ENCODE results near the gene SLC1A1.

Gene SLC1A1

GRCh38 chr9:4579001-4579400, 88.7 kb downstream of the SLC1A1 start:
- H3K27ac ChIP-seq (ENCODE audit: low read length, poor library complexity, severe bottlenecking) = no peak overlapping the region
- H3K79me1 ChIP-seq (replicated peaks; ENCODE audit: low read length, poor library complexity, severe bottlenecking) = no peaks in the 10 kb centered on the region
- WGBS = 100% methylated on average over 2 of the region's 2 CpGs
- no peaks in the 10 kb centered on the region for H3K9me3 ChIP-seq (ENCODE audit: control insufficient read depth, low read length)
- peak overlapping the region; percentile 51 for H3K9ac ChIP-seq (ENCODE audit: low read length)
- no peak overlapping the region for H2AFZ ChIP-seq (ENCODE audit: low read depth, low read length)
- H3K4ac ChIP-seq (ENCODE audit: low read depth in 1 of 2, low read length in 2 of 2) = no peak overlapping the region
- H3K4me1 ChIP-seq (ENCODE audit: control insufficient read depth, insufficient read depth, low read depth, low read length) = no peaks in the 10 kb centered on the region
- no peak for DNase-seq
- no peak overlapping the region for H4K8ac ChIP-seq (ENCODE audit: low read length)
- no peak overlapping the region for H2BK120ac ChIP-seq (ENCODE audit: low read depth, low read length)
- no peak overlapping the region for H3K18ac ChIP-seq (ENCODE audit: low read depth in 1 of 2, low read length in 2 of 2)
- H3K23ac ChIP-seq (ENCODE audit: low read length in 2 of 2) = no peak overlapping the region
- no peak overlapping the region for H2BK5ac ChIP-seq (ENCODE audit: low read depth, low read length, poor library complexity, severe bottlenecking)
- no peak overlapping the region for H3K14ac ChIP-seq (ENCODE audit: low read length in 2 of 2)
- no peaks in the 10 kb centered on the region for H3K27me3 ChIP-seq (ENCODE audit: control insufficient read depth in 1 of 2, insufficient read depth in 1 of 2, low read length in 2 of 2)
- no peak overlapping the region for H2AK5ac ChIP-seq (ENCODE audit: low read length, severe bottlenecking)
- H3K4me2 ChIP-seq (ENCODE audit: low read length, poor library complexity, severe bottlenecking) = no peak overlapping the region
- H4K91ac ChIP-seq (ENCODE audit: low read length) = no peak overlapping the region
- no peak overlapping the region for H2BK12ac ChIP-seq (ENCODE audit: low read length in 2 of 2)
- no peak overlapping the region for H2BK15ac ChIP-seq (ENCODE audit: low read depth, poor library complexity, severe bottlenecking)
- peaks cover 37 to 79% of the 10 kb centered on the region in 2 experiments for H3K36me3 ChIP-seq (ENCODE audit: control insufficient read depth in 1 of 2, insufficient read depth in 2 of 2, low read depth in 1 of 2, low read length in 2 of 2)
- H3K4me3 ChIP-seq (ENCODE audit: insufficient read depth in 1 of 2, low read depth in 1 of 2, low read length in 2 of 2) = no peak overlapping the region

GRCh38 chr9:4581035-4581760, 90.9 kb downstream of the SLC1A1 start:
- no peak overlapping the region for H3K23ac ChIP-seq (ENCODE audit: low read length in 2 of 2)
- H3K4me3 ChIP-seq (ENCODE audit: insufficient read depth in 1 of 2, low read depth in 1 of 2, low read length in 2 of 2) = no peak overlapping the region
- H2BK120ac ChIP-seq (ENCODE audit: low read depth, low read length) = no peak overlapping the region
- H4K8ac ChIP-seq (ENCODE audit: low read length) = no peak overlapping the region
- peak; percentile 39 for DNase-seq
- H3K4me1 ChIP-seq (ENCODE audit: control insufficient read depth, insufficient read depth, low read depth, low read length) = no peaks in the 10 kb centered on the region
- H4K91ac ChIP-seq (ENCODE audit: low read length) = no peak overlapping the region
- no peak overlapping the region for H2AK5ac ChIP-seq (ENCODE audit: low read length, severe bottlenecking)
- no peak overlapping the region for H3K14ac ChIP-seq (ENCODE audit: low read length in 2 of 2)
- H3K18ac ChIP-seq (ENCODE audit: low read depth in 1 of 2, low read length in 2 of 2) = no peak overlapping the region
- H3K27ac ChIP-seq (ENCODE audit: low read length, poor library complexity, severe bottlenecking) = no peak overlapping the region
- no peak overlapping the region for H3K4ac ChIP-seq (ENCODE audit: low read depth in 1 of 2, low read length in 2 of 2)
- no peak overlapping the region for H2AFZ ChIP-seq (ENCODE audit: low read depth, low read length)
- no peaks in the 10 kb centered on the region for H3K27me3 ChIP-seq (ENCODE audit: control insufficient read depth in 1 of 2, insufficient read depth in 1 of 2, low read length in 2 of 2)
- no peaks in the 10 kb centered on the region for H3K79me1 ChIP-seq (replicated peaks; ENCODE audit: low read length, poor library complexity, severe bottlenecking)
- H2BK5ac ChIP-seq (ENCODE audit: low read depth, low read length, poor library complexity, severe bottlenecking) = no peak overlapping the region
- H3K9me3 ChIP-seq (ENCODE audit: control insufficient read depth, low read length) = no peaks in the 10 kb centered on the region
- no peak overlapping the region for H3K4me2 ChIP-seq (ENCODE audit: low read length, poor library complexity, severe bottlenecking)
- whole genome bisulfite sequencing = 55% methylated on average over 1 of the region's 2 CpGs
- no peak overlapping the region for H3K9ac ChIP-seq (ENCODE audit: low read length)
- H2BK12ac ChIP-seq (ENCODE audit: low read length in 2 of 2) = no peak overlapping the region
- H2BK15ac ChIP-seq (ENCODE audit: low read depth, poor library complexity, severe bottlenecking) = no peak overlapping the region
- peaks cover 33 to 76% of the 10 kb centered on the region in 2 experiments for H3K36me3 ChIP-seq (ENCODE audit: control insufficient read depth in 1 of 2, insufficient read depth in 2 of 2, low read depth in 1 of 2, low read length in 2 of 2)

- Histone ChIP-seq H4K8ac (ENCODE audit: low read length) (no peak overlapping the region), H3K14ac (ENCODE audit: low read length in 2 of 2) (no peak overlapping the region), H3K36me3 (ENCODE audit: control insufficient read depth in 1 of 2, insufficient read depth in 2 of 2, low read depth in 1 of 2, low read length in 2 of 2) (peaks cover 25 to 76% of the 10 kb centered on the region in 2 experiments), H3K4me2 (ENCODE audit: low read length, poor library complexity, severe bottlenecking) (no peak overlapping the region), H3K4me1 (ENCODE audit: control insufficient read depth, insufficient read depth, low read depth, low read length) (no peaks in the 10 kb centered on the region), H4K91ac (ENCODE audit: low read length) (no peak overlapping the region), H3K23ac (ENCODE audit: low read length in 2 of 2) (no peak overlapping the region), H3K4me3 (ENCODE audit: insufficient read depth in 1 of 2, low read depth in 1 of 2, low read length in 2 of 2) (no peak overlapping the region), H2BK12ac (ENCODE audit: low read length in 2 of 2) (no peak overlapping the region), H3K79me1 (replicated peaks; ENCODE audit: low read length, poor library complexity, severe bottlenecking) (no peaks in the 10 kb centered on the region), H3K27me3 (ENCODE audit: control insufficient read depth in 1 of 2, insufficient read depth in 1 of 2, low read length in 2 of 2) (no peaks in the 10 kb centered on the region), H3K18ac (ENCODE audit: low read depth in 1 of 2, low read length in 2 of 2) (no peak overlapping the region), H2BK120ac (ENCODE audit: low read depth, low read length) (no peak overlapping the region), H3K27ac (ENCODE audit: low read length, poor library complexity, severe bottlenecking) (no peak overlapping the region), H2BK15ac (ENCODE audit: low read depth, poor library complexity, severe bottlenecking) (no peak overlapping the region), H3K9me3 (ENCODE audit: control insufficient read depth, low read length) (no peaks in the 10 kb centered on the region), H2BK5ac (ENCODE audit: low read depth, low read length, poor library complexity, severe bottlenecking) (no peak overlapping the region), H3K9ac (ENCODE audit: low read length) (no peak overlapping the region), H3K4ac (ENCODE audit: low read depth in 1 of 2, low read length in 2 of 2) (no peak overlapping the region), H2AK5ac (ENCODE audit: low read length, severe bottlenecking) (no peak overlapping the region), H2AFZ (ENCODE audit: low read depth, low read length) (no peak overlapping the region)
- 94% methylated on average over 1 of the region's 1 CpG for WGBS
- DNase-seq = no peak
Observed at GRCh38 chr9:4581861-4582565, 91.7 kb downstream of the SLC1A1 start.

GRCh38 chr9:4583001-4583400, 92.7 kb downstream of the SLC1A1 start:
- Histone ChIP-seq H3K27ac (ENCODE audit: low read length, poor library complexity, severe bottlenecking) (no peak overlapping the region), H3K4me2 (ENCODE audit: low read length, poor library complexity, severe bottlenecking) (no peak overlapping the region), H3K27me3 (ENCODE audit: control insufficient read depth in 1 of 2, insufficient read depth in 1 of 2, low read length in 2 of 2) (no peaks in the 10 kb centered on the region)

More at GRCh38 chr9:4583001-4583400, 92.7 kb downstream of the SLC1A1 start:
- no peaks in the 10 kb centered on the region for H3K4me1 ChIP-seq (ENCODE audit: control insufficient read depth, insufficient read depth, low read depth, low read length)
- 87% methylated on average over 12 of the region's 12 CpGs for WGBS
- no peaks in the 10 kb centered on the region for H3K9me3 ChIP-seq (ENCODE audit: control insufficient read depth, low read length)
- H2BK5ac ChIP-seq (ENCODE audit: low read depth, low read length, poor library complexity, severe bottlenecking) = no peak overlapping the region
- no peaks in the 10 kb centered on the region for H3K79me1 ChIP-seq (replicated peaks; ENCODE audit: low read length, poor library complexity, severe bottlenecking)
- no peak overlapping the region for H2AFZ ChIP-seq (ENCODE audit: low read depth, low read length)
- no peak overlapping the region for H4K8ac ChIP-seq (ENCODE audit: low read length)
- H3K4ac ChIP-seq (ENCODE audit: low read depth in 1 of 2, low read length in 2 of 2) = no peak overlapping the region
- H3K9ac ChIP-seq (ENCODE audit: low read length) = no peak overlapping the region
- no peak overlapping the region for H2BK15ac ChIP-seq (ENCODE audit: low read depth, poor library complexity, severe bottlenecking)
- H2BK120ac ChIP-seq (ENCODE audit: low read depth, low read length) = no peak overlapping the region
- H3K18ac ChIP-seq (ENCODE audit: low read depth in 1 of 2, low read length in 2 of 2) = no peak overlapping the region
- H3K4me3 ChIP-seq (ENCODE audit: insufficient read depth in 1 of 2, low read depth in 1 of 2, low read length in 2 of 2) = no peak overlapping the region
- no peak for DNase-seq
- peaks cover 20 to 68% of the 10 kb centered on the region in 2 experiments for H3K36me3 ChIP-seq (ENCODE audit: control insufficient read depth in 1 of 2, insufficient read depth in 2 of 2, low read depth in 1 of 2, low read length in 2 of 2)
- no peak overlapping the region for H2AK5ac ChIP-seq (ENCODE audit: low read length, severe bottlenecking)
- no peak overlapping the region for H3K23ac ChIP-seq (ENCODE audit: low read length in 2 of 2)
- no peak overlapping the region for H4K91ac ChIP-seq (ENCODE audit: low read length)
- no peak overlapping the region for H2BK12ac ChIP-seq (ENCODE audit: low read length in 2 of 2)
- no peak overlapping the region for H3K14ac ChIP-seq (ENCODE audit: low read length in 2 of 2)

All from mesenchymal stem cell (in vitro differentiated cells and primary cell).